Smooth muscle cell of the brain vasculature (primary cell): ENCODE measurements around the gene CUEDC2.

Source experiments
- DNase-seq: peaks from one replicate; pipeline ENCODE4 v3.0.0-alpha.2; 2012; ENCODE audit warnings: low read depth, low spot score

The CUEDC2 gene

DNA sequence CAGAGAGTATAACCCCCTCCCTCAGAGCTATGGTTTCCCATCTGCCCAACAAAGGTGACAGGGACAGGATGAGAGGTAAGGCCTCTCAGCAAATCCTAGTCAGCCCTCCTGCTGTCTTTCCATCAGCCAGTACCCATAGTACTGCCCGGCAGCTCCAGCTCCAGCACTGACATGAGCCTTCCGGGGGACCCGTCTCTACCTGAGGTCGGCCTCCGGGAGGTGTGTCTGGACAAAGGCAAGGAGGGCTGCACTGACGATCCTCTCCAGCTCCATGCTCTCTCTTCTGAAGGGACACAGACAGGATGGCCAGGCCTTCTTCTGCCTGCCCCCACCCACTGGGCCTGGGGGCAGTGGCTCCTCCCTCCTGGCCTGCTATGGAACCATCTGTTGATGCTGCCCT lies 7.5 kb downstream of the CUEDC2 start:
- no peak for DNase-seq

DNA sequence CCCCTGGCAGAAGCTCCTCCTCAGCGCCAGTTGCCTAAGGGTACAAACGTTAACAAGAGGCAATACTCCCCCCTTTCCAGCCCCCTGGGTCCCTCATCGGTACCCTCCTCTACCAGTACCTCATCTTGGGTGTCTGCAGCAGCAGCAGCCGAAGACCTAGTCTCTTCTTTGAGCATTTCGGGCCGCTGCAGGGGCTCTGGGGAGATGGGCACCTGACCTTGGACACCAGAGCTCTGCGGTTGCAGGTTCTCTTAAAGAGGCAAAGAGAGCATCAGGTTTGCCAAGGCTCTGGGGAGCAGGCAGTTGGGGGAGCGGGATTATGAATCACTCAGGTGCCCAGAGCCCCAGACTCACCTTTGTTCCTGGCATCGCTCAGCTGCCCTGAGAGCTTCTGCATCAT lies 8.2 kb downstream of the CUEDC2 start:
- DNase-seq: no peak

DNA sequence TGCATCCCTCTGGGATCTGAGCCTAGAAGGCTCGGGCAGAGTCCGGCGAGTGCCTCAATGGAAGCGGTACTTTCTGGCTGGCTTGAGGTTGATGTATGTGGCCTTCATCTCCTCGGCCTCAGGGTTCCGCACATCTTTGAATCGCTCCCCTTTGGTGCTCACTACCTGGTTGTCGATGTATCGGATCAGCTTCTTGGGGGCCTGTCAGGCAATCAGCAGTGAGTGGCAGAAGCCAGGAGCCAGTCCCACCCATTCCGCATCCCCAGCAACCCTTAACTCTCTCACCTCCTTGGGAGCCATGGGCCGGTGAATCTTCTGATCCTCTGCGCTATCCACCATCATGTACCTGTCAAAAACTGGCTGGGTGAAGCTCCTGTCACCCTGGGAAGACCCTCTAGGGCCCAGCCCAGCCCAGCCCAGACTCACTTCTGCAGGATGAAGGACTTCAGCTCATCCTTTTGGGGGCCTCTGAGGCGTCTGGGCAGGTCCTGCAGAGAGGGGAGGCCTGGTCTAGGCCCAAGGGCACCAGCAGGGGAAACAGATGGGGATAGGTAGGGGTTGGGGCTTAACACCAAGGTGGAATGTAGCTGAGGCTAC lies 8.9 kb downstream of the CUEDC2 start:
- no peak for DNase-seq

DNA sequence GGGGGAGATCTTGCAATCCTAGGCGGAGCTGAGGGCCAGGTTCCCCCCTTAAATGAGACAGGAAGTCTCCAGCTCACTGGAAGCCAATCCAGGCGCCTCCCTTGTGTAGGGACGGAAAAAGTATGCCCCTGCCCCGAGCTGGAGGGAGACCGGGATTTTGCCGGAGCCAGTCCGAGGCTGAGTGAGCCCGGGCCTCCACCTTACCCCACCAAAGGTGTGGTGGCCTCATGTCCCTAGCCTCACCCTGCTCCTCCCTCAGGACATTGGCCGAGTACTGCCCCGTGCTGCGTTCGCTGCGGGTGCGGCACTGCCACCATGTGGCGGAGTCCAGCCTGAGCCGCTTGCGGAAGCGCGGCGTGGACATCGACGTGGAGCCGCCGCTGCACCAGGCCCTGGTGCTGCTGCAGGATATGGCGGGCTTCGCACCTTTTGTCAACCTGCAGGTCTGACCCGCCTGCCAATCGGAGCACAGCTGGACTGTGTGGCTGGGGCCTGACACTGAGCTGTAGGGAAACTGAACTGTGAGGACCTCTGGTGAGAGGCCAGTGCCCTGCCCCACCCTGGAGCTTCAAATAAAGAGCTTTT lies 9.7 kb downstream of the CUEDC2 start:
- DNase-seq: no peak

DNA sequence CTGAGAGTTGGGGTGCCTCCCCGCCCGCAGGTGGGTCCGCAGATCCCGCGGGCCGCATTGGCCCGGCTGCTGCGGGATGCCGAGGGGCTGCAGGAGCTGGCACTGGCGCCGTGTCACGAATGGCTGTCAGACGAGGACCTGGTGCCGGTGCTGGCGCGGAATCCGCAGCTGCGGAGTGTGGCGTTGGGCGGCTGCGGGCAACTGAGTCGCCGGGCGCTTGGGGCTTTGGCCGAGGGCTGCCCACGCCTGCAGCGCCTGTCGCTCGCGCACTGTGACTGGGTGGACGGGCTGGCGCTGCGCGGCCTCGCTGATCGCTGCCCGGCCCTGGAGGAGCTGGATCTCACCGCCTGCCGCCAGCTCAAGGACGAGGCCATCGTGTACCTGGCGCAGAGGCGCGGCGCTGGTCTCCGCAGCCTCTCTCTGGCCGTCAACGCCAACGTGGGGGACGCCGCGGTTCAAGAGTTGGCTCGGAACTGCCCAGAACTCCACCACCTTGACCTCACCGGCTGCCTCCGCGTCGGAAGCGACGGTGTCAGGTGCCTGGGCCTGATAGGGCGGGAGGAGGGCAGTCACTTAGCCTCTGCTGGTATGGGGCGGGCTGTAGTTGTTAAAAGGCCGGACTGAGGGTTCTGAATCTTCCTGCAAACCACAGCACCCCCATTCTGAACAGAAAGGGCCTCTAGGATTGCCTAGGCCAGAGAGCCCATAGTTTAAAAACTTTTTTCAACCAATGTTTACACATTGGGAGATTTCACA lies 10.4 kb downstream of the CUEDC2 start:
- DNase-seq: no peak

DNA sequence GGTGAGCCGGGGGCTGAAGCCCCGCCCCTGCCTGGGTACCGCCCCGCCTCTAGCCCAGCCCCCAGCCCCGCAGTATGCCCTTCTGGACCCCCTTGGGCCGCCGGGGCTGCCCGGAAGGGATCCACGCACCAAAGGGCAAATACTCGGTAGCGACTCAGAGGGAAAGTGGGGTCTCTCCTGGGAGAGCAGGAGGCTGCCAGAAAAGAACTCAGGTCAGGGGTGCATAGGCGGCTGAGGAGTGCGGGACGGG lies 10.9 kb downstream of the CUEDC2 start:
- DNase-seq: no peak

DNA sequence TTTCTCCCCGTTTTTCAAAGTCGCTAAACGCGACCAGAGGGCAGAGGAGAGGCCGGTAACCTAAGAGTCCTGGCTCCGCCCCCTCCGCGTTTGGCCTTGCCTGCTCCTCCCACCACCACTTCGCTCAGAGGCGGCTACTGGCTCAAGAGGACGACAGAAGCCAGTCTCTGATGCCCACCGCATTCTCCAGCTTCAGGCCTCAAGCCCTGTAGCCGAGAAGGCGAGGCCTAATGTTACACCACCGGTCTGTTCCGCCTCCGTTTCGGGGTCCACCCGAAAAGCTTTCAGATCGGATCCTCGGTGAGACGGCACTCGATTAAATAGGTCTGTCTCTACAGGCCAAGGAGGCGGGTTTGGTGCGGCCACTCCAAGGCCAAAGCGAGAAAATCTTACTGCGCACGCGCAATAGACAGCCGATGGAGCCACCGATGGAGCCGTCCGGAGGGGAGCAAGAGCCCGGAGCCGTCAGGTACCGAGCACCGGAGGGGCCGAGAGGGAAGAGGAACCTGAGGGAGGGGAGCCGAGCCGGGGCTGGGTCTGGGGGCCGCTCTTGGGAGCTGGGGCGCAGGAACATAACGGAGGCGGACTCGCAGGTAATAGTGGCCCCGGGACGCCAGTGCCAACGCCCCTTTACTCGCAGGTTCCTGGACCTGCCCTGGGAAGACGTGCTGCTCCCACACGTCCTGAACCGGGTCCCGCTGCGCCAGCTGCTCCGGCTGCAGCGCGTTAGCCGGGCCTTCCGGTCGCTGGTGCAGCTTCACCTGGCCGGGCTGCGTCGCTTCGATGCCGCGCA lies 11.5 kb downstream of the CUEDC2 start, which contains the start of gene FBXL15:
TSS of gene FBXL15 (plus strand) at position 123 of the 793 bp plus-strand sequence. CDS start at position 417, 294 bp downstream.
- peak; percentile 91 for DNase-seq

DNA sequence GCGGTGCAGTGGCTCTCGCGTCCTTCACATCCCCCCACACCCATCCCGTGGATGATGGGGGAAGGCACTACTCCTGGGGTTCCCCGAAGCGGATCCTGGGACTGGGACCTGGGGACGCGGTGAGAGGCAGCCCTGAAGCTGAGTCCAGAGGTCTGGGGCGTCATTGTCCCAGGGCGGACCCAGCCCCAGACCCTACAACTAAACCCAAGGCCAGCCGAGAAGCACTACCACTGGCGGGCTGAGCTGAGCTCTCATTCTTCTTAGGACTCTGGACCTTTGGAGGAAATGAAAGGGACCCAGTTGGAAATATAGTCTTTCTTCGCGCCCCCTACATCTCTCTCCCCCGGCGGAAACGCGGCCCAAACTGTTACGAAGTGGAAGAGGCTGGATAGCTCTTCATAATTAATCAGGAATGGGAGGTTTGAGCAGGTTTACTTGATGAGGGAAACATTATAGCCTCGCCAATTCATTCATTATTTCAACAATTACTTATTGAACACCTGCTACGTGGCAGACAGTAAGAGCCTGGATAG lies 12.1 kb downstream of the CUEDC2 start:
- DNase-seq: no peak

DNA sequence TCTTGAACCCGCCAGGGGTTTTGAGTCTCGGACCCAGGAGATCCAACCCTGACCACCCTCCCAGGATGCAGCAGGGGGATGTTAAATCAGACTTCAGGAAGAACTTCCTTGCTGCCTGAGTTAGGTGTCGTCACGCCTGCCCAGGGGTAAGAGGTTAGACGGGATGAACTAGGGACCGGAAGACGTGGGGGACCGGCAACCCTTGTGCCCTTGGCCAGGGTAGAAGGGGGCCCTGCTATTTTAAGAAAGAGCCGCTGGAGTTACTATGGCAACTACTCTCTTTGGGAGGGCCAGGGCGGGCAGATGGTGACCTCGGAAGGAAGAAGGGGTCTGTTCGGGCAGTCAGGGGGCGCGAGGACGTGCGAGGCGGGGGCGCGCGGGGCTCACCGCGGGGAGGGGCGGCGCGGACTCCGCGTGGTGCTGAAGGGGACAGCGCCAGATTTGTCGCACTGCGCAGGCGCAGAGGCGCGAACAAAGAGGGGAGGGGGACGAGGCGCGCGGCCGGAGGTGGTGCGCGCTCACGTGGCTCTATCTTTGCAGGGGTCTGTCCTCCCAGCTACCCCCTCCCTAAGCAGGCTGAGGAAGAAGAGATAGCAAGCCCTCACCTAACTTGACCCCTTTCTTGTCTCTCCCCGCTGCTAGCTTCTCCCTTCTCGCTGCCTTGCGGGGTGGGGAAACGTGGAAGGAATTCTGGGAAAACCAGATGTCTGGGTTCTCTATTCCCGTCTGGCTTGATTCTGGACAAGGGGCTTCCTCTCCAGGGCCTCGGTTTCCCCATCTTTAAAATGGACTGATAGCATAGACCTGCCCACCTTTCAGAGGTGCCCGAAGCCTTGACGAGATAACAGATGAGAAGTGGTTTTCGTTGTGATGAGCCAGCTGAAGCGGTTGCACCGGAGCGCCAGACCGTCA lies 12.8 kb downstream of the CUEDC2 start:
- DNase-seq: no peak

DNA sequence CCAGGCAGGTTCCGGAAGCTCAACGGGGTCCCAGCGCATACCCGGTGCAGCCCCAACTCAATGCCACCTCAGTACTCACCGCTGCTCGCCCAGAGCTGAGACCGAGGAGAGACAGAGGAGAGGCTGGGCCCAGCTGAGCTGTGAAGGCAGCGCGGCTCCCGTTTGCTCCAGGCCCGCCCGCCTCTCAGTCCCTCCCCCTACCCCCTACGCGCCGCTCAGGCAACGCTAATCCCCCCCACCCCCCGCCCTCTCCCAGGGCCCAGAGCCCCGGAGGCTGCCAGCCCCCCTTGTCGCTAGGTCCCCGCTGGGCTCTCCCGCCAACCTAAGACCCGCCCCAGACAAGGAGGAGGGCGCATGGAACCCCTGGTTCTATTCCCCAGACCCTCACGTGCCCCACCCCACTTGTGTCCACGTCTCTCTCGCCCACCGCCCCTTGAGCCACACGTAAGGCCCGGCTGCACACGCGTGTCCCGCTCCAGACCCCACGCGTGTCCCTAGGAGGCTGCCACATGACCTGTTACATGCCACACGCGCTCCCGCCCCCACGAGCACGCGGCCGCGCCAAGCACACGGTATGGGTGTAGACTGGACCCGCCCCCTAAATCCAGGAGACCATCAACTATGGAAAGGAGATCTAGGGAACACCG lies 13.6 kb downstream of the CUEDC2 start, which contains the start of gene PSD:
TSS of gene PSD (minus strand) at position 164 of the 647 bp plus-strand sequence. CDS start 1,747 bp downstream, outside the sequence.
- no peak for DNase-seq

DNA sequence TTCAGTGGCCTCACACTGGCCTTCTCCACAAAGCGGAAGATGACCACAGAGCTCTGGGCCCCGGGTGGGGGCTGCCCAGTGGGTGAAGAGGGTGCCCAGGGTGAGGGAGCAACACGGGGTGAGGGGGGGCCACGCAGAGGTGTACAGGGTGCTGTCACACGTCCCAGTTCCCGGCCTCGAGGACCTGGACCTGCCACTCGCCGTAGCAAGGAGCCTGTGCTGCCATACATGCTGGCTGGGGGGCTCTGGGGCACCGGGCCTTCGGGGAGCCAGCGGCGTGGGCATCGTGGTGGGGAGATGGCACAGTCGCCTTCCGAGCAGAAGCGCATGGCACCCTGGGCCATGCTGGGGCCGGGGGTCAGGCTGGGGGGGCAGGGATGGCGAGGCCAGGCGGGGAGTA lies 15.7 kb downstream of the CUEDC2 start:
- no peak for DNase-seq

DNA sequence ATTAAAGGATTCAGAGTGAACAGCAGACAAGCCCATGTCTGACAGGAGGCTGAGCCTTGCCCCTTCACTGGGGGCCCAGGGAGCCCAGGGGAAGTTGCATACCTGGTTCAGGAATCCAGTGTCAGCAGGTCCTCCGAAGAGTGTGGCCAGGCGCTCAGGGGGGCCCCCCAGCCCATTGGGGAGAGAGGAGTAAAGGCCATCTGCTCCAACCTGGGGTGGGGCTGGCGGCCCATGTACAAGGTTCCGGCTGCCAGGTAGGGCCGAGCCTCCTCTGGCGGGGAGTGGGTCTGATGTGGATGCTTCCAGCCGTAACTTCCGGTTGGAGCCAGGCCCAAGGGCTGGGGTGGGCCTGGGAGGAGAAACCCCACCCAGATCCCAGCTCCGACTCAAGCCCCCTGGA lies 16.1 kb downstream of the CUEDC2 start:
- DNase-seq: no peak

DNA sequence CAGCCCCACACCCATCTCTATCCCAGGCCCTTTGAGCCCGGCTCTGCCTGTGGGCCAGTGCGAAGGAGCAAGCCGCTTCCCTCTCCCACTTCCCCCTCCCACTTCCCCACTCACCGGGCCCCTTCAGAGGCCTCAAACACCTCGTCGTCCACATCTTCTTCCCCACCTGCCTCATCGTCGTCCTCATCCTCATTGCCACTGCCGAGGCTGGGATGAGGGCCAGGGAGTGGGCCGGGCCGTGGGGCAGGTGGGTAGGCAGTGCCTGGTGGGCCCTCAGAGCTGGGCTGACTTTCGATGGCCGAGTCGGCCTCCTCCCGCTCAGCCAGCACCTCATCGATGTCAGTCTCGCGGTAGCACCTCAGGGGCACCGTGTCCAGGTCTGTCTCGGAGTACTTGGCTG lies 17.6 kb downstream of the CUEDC2 start:
- DNase-seq: no peak

DNA sequence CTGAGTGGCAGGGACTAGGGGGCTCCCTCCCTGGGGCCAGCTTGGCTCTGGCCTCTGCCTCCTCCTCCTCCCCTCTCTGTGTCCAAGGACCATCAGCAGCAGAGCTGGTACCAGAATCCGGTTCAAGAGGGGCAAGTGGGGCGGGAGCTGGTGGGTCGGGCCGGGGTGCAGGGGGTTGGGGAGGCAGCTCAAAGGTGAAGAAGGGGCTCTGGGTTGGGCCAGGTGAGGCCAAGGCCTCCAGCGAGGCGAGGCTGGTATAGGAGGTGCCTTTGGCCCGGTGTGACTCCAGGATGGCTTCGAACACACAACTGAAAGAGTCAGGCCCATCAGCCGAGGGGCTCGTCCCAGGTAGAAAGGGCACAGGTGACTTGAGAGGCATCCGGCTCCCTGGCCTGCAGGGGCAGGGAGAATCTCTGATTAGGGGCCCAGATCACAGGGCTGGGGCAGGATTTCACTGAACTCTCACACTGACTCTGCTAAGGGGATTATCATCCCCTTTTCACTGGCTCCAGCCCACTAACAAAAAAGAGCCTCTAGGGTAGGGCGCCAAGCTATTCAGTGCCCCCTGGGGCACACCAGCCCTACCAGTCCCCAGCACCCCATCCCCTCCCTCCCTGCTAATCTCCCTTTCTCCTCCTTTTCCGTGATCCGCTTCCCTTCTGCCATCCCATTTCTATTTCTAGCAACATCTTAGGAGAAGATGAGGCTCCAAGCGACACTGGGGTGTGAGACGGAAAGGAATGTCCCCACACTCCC lies 18.4 kb downstream of the CUEDC2 start:
- no peak for DNase-seq

DNA sequence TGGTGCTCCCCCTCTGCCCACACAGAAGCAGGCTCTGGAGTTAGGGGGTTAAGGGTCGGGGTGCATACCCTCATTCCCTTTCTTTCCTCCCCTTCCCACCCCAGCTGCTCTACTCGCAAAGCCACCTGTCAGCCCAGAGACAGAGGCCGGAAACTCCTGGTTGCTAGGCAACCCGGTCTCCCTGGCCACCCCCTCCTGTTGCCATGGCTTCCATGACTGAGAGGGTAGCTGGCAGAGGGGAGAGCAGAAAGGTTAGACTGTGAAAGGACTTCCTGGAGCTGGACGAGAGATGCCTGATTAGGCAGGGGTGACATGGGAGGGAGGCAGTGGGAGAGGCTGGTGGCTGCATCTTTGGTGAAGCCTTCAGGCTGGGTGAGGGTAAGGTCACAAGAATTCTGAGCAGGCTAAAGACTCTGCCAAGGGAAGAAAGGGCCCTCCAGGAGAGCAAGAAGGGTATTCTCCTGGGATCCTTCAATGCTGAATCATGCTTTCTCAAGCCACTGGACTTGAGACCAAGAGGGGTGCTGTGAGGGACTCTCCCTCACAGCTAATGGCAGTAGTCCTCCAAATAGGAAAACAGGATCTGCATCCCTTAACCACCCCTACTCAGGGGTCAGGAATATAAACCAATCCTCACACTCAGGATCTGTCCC lies 19.2 kb downstream of the CUEDC2 start:
- no peak for DNase-seq

DNA sequence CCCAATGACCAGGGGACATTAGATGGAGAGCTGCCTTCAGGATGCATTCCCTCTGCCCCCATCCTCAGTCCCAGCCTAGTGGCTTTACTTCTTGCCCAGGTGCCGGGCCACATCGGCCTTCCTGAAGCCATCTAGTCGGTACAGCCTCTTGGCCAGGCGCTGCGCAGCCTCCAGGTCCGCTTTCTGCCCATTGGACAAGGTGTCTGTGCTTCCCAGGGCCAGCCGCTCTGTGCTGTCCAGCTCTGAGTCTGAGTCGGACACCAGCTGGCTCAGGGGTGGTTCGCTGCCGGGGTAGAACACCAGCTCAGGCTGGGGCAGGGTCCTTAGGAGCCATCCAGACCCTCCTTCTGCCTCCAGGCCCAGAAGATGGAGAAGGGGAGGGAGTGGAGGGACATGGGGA lies 20.1 kb downstream of the CUEDC2 start:
- no peak for DNase-seq

DNA sequence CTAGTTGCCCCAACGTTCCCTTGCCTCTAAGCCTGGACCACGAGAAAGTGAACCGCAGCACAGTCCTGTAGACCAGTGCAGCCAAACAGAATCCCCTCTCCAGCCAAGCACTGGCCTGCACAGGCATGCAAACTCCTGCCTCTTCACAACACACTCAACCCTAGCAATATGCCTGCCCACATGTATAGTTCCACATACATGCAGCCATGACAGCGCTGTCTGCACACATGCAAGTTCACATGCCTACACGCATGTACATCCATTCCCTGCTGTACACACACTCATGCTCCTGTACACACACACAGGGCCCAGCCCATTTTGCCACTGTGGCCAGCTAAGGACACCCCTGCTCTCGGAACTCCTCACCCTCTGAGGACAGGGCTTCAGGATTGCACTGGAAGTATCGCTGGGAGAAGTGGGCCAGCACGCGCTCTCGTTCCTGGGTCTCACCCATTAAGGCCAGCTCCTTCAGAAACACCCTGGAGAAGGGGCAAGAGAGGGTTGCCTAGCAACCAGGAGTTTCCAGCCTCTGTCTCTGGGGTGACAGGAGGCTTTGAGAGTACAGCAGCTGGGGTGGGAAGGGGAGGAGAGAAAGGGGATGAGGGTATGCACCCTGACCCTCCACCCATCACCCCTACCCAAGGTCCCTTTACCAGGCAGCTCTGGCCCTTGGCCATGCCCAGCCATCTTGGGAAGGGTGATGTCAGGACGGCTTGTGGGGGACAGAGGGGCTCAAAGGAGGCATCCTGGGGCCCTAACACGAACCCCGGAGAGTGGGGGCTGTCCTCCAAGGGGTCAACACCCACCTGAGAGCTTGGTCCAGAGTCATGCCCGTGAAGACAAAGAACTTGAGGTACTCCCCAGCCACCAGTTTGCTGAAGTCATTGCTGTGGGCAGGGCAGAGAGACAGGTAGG lies 20.8 kb downstream of the CUEDC2 start:
- DNase-seq: no peak

DNA sequence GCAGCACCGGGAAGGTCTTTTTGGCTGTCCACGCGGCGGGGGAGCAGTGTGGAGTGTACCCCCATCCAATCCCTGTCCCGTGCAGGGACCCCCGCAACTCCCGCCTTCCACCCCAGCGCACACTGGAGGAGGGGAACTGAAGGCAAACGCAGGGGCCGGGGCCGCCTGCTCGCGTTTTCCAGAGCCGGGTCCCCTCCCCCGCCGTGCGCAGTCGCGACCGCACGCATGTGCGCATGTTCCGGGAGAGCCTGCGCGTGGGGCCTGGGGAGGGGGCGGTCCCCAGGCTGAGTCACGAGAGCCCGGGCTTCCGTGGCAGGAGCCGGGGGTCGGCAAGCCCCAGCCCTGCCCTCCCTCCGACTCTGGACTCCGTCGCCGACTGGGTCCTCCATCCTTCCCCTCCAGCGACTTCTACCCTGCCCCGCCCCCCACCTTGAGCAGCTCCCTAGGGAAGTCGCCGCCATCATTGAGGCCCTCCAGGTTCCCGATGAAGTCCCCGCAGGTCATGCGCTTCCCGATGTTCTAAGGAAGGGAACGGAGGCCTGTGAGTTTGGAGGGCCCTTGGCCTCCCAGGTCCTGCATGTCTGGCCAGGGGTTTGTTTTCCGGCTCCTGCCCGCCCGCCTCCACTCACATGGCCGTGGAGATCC lies 21.8 kb downstream of the CUEDC2 start:
- no peak for DNase-seq
